Activated CD4-positive, alpha-beta T cell treated with anti-CD3 and anti-CD28 coated beads, Interleukin-2, Interleukin-6, amounts not matched to agents 100 ng/mL and 50 ng/mL, durations not matched to agents 16 hours and 8 hours (primary cell): Measurements from ENCODE around the gene TRIM44.

Experiments
- DNase-seq: peaks from one replicate; pipeline ENCODE4 v3.0.0-alpha.2; 2020

The TRIM44 gene

GRCh38 chr11:35794333-35794732 lies 131.8 kb downstream of the TRIM44 start:
- DNase-seq, result no peak

GRCh38 chr11:35794850-35795249 lies 132.3 kb downstream of the TRIM44 start:
- no peak for DNase-seq

GRCh38 chr11:35796562-35796961 lies 134.0 kb downstream of the TRIM44 start:
- DNase-seq, result no peak

GRCh38 chr11:35798423-35798822 lies 135.8 kb downstream of the TRIM44 start:
- no peak for DNase-seq

DNA sequence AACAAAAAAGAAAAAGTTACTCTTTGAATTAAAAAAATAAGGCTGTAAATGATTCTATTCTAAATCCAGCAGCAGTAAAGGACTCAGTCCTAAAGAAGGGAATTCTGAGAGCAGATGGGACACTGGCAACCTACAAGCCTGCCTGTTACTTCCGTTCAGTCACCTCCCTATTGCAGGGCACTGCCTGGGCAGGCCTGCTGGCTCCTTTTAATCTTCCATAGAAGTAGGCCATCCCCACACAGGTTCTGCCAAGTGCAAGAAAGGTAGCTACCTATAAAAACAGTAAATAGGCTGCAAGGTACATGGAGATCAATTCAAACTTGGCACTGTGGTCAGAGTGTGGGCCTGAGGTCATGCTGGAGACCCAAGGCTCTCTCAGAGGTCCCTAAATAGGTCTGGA lies 136.4 kb downstream of the TRIM44 start:
- no peak for DNase-seq

DNA sequence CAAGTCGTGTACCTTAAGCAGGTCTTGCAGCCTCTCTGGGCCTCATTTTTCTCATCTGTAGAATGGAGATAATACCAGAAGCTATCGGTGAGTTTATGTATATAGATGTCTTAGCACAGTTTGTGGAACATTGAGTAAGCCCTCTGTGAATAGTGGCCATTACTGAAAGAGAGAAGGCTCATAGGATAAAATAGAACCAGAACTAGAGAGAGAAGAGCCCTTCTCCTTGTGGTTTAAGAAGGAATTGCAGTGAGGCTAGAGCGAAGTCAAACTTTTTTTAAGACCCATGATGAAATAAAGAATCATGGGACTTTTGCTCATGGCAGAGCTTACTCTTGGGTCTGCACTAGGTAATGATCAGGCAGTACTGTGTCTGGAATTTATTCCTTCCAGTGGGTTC lies 137.1 kb downstream of the TRIM44 start:
- DNase-seq, result no peak

DNA sequence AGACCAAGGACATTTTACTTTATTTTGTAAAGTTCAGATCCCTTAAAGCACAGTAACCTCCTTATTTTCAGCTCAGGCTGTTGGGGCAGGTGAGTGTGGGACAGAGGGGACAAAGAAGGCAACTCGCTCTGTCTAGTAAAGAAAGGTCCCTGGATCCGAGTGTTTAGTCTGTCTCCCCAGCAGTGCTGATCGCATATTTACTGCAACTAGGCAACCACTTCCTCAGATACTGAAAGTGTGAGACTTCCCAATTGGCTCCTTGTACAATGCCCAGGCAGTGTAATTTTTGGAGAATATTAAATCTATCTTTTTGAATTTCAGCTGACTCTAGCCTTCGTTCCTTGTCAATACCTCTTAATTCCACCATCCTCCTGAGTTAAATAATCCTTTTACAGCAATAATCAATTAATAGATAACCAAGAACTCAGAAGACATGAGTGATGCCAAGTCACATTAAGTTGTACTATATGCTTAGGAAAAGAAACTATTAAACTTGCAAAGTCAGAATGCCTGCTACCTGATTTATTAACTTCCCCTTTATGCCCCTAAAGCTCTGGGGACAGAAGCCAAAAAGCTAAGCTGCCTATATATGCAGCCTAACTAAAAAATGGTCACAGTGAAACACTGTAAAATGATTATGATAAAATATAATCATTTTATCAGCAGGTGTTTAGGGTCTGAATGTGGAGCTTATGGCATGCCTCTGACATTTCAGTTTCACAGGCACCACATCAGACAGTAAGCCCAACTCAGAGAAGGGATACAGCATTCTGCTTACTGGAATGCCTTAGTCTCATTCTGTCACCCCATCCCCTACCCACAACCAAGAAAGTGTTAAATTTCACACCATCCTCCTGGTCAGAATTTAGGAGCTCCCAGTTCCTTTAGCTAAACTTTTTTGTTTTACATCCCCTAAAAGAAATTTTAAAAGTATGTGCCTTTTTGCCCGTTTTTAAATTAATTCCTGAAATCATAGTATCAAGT lies 138.7 kb downstream of the TRIM44 start:
- DNase-seq, result no peak

- DNase-seq, result no peak
Measured at GRCh38 chr11:35802221-35802620, 139.6 kb downstream of the TRIM44 start.

- DNase-seq, result no peak
Measured at GRCh38 chr11:35802672-35803071, 140.1 kb downstream of the TRIM44 start.

- no peak for DNase-seq
Measured at GRCh38 chr11:35803115-35803514, 140.5 kb downstream of the TRIM44 start.

DNA sequence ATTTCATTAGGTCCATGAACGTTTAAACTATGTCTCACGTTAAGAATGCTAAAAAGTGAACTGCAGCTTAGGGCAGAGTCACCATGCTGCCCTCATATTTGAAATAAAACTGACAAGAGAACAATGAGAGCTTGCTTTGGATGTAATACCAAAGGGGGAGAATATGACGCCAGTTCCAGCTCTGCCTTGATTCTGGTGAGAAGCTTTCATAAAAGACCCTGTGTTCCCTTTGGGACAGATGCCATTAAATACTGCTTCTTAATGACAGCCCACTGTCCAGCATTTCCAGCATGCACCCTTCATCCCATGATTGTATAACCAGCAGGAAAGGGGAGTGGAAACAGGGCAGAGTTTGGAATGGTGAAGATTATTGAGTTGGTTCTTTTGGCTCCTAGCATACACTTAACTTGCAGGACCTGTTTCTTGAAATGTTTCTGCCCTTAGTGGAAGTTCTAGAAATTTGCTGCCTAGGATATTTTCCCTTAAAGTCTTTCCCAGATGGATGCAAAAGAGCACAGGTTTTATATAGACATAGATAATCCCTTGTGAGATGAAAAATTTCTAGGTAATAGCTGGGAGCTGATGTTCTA lies 142.0 kb downstream of the TRIM44 start:
- DNase-seq, result no peak

DNA sequence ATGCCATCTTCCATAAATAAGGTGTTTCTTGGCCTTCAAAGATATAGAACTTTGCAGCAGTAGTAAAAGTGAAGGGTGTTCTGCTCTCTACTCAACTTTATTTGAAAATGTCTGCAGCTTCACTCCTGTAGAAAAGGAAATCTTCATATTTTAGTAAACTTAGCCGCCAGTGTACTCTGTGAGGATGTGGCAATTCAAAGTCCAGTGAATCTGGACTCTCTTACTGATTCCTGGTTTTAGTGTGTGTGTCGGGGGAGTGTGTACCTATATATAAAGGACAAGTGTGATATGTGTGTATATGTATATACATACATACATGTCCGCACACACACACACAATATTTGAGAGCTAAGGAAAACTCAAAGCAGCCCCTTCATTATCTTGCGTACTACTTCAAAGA lies 147.0 kb downstream of the TRIM44 start:
- DNase-seq, result no peak

GRCh38 chr11:35810045-35810645 lies 147.6 kb downstream of the TRIM44 start:
- DNase-seq, result no peak

- no peak for DNase-seq
Measured at GRCh38 chr11:35811783-35812182, 149.2 kb downstream of the TRIM44 start.

DNA sequence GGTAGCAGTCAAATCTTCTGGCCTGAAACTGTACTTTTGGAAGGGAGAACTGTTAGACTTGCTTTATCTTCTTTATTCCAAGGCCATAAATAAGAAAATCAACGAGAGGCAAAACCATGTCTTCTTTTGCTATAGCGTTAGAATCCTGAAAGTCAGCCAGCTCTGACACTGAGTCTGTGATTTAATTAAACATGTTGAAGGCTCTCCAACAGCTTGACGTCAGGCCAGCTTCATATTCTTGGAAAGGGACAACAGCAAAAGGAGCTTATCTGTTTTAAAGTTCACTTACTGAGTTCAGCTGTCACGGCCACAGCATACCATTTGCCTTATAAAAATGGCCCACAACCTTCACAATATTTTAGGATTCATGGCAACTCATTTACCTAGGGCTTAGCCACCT lies 150.3 kb downstream of the TRIM44 start:
- DNase-seq, result no peak

DNA sequence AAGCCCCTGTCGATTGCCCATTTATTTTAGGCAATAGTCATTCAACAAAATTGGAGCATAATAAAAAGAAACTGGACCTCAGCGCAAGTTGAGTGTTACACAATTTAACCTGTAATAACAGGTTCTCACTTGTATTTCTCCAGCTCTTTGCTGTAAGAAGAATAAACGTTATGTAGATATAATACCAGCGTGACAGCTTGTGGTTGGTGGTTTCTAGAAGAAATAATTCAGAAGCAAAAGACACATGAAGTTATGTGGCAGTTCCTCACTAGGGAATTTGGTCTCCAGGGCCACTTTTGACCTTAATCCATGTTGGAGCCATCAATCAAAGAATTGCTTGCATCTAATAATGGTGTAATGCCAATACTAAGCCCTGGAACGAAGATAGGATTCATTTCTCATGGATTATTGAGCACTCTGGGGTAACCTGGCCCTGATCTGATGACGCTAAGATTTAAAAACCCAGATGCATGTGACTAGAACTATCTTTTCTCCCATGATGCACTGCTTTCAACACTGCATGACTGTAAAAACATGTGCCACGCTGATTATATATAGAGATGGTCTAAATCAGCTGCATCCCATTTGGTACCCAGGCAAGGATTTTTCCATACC lies 151.6 kb downstream of the TRIM44 start:
- no peak for DNase-seq

GRCh38 chr11:35814720-35815305 lies 152.2 kb downstream of the TRIM44 start:
- DNase-seq, result no peak

DNA sequence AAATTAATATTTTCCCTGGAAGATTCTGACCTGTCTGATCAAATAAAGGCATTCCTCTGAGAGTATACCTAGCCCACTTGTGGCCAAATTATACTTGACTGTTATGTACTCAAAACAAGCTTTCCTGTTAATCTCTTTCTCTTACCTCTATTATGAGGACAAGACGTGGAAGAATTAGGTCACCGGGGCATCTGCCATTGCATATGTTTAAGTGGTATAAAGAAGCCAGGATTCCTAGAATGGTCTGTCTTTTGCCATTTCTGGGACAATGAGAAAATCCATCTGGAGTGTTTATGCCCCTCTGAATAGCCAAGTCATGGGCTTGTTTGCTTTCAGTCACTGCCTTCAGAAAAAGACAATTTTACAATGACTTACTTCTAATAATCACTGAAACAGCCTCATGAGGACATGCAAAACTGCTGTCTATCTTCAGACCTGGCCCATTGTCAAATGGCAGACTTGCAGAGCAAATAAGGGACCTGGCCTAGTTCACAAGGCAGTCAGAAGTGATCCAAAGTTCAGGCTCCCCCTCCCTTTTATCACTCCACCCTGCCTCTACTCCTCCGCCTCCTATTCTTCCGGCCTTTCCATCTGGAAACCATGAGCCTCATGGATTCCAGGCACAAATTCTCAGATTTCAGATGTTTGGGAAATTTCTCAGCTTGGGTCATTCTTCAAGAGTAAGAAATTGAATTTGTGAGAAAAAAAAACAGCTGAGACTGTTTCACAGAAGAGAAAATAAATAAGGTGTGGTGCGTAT lies 153.2 kb downstream of the TRIM44 start:
- DNase-seq, result no peak

DNA sequence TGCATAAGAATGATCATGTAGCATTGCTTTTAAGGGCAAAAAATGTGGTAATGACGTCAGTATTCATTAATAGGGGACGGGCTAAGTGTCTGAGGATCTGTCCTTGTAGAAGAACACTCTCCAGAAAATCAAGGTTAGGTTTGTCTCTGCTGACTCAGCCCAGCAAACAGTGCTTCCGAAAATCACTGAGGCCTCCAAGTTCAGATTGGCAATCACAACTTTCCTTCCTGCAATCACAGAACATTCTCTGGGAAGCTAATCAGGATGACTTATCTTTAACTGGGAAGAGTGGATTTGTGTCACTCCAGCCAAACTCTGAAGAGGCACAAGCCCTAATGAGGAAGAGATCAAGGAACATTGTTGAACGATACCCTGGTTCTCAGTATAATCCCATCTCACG lies 158.0 kb downstream of the TRIM44 start:
- no peak for DNase-seq

- DNase-seq, result no peak
Measured at GRCh38 chr11:35822815-35823495, 160.4 kb downstream of the TRIM44 start.

GRCh38 chr11:35823742-35824298 lies 161.2 kb downstream of the TRIM44 start:
- DNase-seq, result no peak
